HG03439 (cell line): ENCODE data around the gene PDE4D.
"Not testable (repeated sequence)": the region's sequence is repeated elsewhere in the genome, so short reads cannot be mapped to it uniquely, and the experiment has no call there.

Experiments
- ATAC-seq: cut with Tn5 transposase; IDR thresholded peaks from one replicate; pipeline ENCODE4 v1.9.1; 2021; ENCODE audit warnings: mild to moderate bottlenecking, moderate library complexity; ENCODE audit not compliant: unreplicated experiment

The PDE4D gene

DNA sequence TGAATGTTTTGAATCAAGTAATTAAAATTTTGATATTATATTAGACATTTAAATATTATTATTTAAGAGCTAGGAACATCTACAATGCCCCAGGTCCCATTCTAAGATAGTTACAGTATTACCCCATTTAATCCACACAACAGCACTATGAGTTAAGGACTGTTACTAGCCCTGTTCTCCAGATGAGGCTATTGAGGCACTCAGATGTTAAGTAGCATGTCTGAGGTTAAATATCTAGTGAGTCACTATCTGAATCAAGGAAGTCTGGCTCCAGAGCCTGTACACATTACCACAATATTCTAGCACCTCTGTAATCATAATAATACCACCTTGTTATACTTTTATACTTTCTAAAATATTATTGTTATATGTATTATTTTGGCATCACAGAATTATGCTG lies 304.6 kb downstream of the PDE4D start:
- no peak for ATAC-seq

DNA sequence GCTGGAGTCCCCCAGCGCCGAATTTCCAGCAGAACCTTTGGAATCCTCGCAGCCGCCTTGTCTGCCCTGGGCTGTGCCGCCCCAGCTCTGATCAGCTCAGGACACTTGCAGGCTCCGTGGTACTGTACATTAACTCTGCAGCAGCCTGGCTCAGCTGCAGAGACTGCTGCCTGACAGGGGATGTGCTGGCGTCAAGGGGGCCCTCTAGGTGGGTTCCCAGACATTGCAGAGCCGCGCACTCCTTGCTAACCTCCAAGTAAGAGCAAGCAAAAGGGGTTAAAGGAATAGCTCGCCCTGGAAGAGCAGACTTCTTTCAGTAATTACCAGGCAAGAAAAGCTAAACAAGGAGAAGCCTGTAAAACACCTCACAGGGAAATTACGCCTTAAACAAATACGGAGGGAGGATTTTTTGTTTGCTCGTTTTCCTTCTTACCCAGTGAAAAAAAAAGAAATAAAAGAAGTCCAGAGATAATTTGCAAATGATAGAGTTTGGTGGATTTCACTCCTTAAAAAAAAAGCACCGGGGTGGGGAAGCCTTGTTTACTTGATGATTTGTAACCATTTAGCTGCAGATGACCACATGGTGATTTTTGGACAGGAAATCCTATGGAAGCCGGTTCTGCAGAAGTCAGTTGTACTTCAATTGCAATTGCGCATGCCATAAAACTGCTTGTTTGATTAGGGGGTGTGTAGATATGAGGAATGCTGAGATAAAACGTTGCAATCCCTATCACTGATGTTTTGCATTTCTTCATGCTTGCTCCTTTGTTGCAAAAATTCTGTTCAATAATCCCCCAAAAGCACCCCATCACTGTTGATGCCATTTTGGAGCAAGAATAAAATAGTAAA lies 305.8 kb downstream of the PDE4D start:
- ATAC-seq = no peak

DNA sequence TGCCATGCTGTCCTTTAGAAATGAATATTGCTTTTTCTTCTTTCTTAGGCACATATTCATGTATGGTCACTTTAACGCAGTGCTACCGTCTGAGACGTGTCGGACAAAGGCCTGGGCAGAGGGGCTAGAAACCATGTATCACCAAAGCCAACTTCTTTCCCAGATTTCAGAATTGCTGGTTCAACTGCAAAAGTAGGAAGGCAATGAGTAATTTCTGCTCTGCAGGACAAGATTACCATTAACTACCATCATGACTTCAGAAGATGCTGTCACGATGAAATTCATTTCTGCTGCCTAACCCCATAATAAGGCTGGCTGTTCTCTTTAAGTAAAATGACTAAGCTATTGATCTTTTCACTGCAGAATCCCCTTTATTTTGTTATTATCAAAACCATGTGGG lies 306.7 kb downstream of the PDE4D start:
- ATAC-seq = no peak

DNA sequence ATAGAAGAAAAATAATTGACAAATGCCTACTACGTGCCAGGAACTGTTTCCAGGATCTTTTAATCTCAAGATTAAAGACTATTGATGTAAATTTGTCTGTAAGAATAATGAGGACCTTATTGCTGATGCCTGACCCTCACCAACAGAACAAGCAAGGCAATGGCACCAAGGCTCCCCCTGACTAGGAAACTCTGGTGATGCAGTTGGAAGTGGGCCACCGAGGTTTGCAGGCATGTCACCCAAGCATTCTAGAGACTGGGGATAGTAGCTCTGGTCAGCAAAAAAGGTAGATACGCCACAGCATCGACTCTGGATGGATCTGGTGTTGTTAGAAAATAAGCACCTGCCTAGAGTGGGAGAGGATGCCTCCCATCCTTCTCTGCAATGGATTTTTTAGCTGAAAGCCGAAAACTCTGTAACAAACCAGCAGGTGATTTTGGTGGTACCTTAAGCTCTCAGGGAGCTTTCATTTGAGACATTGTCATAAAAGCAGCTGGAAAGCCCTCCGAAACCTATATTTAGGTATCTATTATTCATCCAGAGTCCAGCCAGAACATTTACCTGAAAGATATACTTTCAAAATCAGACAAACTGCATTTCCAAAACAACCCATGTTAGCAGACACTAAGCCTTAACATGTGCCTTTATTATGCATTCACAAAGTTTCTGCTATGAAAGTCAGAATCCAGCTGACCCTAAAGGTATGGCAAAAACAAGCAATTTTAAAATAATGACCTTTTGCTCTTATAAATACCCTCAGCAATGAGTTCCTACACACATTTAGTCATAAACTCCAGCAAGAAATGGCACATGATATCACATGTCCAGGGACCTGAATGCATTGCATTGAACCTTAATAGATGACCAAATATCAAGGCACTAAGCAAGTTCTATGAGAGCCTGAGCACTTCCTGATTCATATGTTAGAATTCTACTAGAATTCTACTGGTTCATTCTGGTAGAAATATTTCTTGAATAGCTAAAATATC lies 308.4 kb downstream of the PDE4D start:
- ATAC-seq = no peak

DNA sequence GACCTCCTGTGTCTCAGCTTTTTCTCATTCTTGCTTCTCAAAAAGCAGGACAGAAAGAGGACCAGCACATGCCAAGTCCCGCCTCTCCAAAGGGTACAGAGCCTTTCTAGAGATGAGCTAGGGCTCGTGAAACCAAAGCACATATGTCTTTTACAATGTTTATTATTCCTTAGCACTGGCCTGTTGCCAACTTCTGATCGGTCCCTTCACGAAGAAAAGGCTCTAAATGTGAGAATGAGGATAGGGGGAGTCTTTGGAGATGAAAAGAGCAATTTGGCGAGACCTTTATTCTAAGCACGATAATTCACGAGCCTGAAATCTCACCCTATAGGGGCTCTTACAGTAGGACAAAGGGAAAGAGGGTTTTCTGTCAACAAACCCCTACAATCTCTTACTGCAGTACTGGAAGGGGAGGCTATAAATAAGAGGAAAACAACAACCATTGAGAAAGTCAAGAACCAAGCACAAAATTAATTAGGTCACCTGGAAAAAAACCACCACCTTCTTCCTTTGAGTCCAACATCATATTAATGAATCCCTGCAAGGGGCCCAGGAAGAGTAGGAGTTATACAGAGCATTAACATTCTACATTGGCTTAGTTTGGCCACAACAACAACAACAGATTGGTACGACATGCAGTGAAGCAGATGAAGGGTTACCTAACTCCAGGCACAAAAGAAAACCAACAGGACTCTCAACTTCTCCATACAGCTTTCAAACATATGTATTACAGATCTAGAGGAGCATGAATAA lies 309.5 kb downstream of the PDE4D start:
- no peak for ATAC-seq

DNA sequence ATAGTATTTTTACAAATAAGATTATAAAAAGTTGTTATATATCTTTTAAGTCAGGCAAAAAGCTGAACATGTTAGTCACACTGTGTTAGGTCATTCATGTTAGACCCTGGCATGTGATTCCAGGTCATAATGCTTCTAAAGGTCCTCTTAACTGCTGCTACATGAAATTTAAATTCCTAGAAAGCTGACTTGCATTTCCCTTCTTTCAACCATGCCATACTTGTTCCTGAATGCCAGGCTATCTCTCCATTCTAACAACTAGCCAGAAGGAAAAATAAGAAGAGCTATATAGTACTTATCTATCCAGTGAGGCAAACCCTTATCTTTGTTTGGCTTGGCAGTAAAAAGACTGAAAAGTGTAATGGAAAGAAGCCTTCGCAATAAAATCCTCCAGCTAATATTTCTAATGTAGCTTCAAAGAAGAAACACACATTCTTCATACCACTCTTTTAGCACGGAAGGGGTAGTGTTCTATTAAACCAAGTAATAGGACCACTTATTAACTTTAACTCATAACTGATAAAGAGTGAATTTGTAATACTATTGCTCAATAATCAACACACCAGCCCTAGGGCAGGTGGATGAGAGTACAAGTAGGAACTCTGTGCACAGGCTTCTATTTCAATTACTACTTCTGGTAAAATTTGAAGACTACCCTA lies 310.2 kb downstream of the PDE4D start:
- ATAC-seq = no peak

DNA sequence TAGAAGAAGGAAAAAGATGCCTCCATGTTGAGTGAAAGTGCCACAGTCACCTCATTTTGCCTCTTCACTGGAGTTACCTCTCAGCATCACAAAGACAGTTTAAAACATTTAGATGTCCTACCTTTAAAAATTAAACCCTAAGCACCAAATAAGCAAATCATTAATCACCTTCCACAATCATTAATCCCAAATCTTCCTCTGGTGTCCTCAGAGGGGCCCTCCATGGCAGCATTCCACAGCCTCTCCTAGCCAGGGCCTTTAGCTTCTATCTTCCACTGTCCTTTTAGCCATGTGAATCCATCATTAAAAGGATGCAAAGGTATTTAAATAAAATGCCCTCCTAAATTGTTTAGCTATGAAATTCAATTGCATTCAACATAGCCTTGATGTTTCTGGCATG lies 310.8 kb downstream of the PDE4D start:
- ATAC-seq = no peak

DNA sequence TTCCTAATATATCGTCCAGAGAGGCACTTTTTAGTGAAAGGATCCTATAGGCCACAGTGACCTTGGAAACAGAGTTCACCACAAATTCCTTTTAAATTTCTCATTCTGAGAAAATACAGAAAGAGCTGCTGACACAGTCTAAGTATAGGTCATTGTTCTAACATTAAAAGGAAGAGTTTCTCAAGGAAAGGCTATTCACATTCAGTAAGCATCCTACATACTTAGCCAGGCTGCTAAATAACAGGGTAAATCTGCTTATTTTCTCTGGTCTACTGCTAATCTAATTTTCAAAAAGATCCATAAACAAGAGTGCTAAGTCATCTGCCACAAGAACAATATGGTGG lies 313.7 kb downstream of the PDE4D start:
- no peak for ATAC-seq

DNA sequence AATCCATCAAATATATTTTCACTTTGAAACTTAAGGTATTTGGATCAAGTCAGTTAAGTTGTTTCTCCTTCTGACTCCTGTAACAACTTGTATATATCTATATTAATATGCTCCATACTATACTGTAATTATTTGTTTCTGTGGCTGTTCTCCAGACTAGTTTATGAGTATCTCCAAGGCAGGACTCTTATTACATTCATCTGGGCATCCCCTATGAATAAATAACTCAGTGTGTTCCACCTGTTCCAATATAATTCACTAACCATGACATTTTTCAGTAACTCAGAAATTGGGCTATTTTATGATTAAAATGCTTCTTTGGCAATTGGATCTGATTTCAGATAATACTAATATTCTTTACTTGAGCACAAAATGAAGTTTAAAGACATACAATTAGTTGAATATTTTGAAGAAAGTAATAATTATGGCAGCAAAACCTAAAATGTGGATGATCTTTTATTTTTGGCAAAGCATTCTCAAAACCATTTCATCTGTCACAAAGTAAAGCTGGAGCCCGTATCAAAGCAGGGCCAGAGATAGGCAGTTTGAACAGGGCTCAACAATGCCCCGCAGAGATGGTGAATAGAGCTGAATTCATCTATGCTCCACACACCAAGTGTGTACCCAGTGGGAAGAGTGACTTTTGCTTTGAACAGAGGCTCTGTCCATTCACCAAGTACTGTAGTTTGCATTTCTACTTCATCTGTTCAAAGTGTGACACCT lies 314.3 kb downstream of the PDE4D start:
- ATAC-seq = no peak

DNA sequence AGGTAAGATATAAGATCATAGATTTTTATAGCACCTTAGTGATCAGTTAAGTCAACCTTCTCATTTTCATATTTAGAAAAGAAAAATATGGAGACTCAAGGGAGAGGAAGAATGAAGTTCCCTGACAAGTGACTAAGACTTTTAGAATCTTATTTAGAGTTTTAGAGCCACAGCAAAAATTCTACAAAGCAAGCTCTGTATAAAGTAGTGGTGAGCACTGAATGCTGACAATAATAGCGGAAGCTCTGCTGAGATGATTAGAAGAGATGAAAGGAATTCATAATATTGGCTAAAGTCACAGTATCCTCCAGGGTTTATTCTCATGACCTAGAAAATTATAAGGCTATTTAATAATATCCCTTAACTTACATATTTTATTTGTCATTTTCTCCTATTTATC lies 316.0 kb downstream of the PDE4D start:
- ATAC-seq = no peak

DNA sequence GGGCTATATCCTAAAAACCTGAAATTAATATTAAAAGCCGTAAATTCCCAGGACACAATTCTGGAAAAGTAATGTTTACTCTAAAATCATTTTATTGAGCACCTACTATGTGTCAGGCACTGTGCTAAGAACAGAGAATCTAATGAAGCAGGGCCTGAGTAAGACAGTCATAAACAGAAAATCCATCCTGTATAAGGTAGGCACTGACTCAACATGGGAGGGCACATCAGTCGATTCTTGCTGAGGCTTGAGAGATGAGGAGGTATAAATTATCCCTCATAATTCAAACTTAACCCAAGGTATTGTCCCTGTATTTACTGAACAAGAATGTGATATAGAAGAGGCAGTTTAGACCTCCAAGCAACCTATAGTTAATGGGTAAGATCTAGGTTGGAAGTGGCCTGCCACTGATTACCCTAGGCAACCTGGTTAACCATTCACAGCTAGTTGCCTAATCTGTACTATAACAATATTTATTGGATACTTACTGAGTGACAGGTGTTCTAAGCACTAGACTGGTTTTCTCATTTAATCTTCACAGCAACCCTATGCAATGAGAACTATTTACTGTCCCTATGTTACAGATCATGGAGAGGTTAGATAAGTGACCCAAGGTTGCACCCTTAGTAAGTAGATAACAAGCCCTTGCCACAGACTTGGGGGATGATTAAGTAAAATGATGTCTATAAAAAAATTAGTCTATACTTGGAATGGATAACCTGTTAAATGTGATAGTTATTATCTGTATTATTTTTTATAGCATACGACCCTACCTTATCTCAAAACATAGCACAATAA lies 317.7 kb downstream of the PDE4D start:
- no peak for ATAC-seq

DNA sequence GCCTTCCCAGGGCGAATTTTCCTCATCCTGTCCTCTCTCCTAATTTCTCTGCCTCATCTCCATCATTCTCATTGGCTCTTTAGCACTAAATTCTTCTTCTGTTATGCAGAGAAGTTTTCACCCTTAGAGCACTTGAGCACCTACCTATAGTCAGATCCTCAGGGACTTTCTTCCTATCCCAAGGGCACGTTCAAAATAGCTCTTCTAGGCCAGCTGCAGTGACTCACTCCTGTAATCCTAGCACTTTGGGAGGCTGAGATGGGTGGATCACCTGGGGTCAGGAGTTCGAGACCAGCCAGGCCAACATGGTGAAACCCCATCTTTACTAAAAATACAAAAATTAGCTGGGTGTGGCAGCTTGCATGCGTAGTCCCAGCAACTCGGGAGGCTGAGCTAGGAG lies 320.0 kb downstream of the PDE4D start:
- ATAC-seq = not testable (repeated sequence)

DNA sequence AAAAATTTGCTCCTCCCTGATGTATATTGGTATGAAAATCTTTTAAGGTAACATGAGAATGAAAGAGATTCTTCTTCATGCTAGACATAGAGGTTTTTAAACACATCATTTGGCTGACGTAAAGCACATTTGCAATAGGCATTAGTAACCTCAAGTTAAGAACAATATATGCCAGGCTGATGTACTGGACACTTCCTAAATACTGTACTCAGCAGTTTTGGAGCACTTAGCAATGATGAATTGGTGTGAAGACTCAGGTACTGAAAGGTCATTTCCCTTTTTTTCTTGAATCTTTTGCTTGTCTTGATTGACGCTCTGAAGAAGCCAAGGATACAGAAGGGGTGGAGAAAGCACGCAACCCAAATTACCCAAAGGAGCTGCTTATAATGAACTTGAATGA lies 322.5 kb downstream of the PDE4D start:
- ATAC-seq = no peak

DNA sequence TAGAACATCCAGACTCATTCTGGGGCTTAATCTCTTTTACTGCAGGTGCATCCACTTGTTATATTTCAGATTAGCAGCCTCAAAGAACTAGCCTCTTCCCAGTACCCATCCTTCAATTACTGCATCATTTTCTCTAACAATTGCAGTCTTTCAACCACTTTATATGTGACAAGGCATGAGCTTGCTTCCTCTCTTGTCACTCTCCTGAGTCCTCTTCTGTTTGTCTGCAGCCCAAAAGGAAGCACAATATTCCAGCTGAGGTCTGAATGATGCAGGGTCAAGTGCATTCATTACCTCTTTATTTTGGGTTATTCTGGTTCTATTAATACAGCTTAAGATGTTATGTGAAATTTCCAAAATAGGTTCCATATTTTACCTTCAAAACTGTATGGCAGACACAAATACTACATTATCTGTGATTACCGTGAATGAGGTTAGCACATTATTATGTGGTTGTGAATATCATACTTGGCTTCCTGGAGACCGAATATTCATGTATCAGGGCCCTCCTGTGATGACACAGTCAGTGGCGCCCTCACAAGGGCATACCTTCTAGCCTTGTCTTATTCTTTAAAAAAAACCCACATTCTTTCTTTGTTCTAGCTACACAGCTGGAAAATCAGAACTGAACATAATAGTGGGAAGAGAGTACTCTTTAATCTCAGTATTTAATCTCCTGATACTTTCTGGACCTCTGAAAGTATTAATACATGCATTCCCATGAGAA lies 323.8 kb downstream of the PDE4D start:
- no peak for ATAC-seq

DNA sequence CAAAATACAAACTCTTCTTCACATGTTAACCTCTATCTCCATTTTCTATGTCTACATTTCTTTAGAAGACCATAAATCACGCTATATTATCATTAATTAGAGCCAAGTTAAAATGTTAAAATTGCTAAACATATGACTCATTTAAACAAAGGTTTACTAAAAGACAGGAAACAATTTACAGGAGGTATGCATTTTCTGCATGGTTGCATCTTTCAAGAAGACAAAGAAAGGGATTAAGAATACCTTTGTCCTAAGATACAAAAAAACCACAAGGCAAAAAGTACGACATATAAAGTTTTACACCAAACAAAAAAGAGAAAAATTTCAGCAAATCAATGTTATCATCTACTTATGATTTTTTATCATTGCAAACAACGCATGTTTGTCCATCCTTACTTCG lies 324.4 kb downstream of the PDE4D start:
- ATAC-seq = no peak

DNA sequence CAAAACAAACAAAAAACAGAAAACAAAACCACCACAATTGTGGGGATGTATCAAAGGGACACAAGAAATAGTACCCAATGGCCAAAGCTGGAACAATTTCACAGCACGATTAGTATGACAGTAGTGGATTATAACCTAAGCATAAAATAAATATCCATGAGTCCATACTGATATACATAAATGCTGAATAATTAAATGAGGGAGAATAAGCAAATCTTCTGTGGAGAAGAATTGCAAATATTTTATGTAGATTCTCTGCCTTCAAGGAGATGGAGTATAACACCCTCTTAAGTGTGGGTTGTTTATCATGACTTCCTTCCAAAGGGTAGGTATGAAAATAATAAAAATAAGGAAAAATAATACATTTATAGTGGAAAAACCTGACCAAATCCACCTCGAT lies 325.4 kb downstream of the PDE4D start:
- ATAC-seq = no peak

DNA sequence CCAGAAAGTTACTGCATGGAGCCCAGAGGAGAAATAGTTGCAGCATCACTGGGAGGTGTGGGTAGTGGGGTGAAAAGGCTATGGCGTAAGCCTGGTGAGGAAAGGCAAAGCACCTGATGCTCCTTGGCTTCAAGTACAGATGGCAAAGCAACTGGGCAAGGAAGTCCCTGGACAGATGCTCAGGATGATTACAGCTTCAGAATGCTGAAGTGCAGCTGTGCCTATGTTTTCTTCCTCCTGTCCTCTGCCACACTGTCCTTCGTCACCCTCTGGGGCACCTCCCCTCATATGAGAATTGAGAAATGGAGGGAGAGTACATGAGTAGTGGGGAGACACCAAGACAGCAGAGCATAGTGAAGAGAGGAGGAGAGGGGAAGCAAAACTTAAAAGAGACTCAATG lies 328.0 kb downstream of the PDE4D start:
- ATAC-seq = no peak

DNA sequence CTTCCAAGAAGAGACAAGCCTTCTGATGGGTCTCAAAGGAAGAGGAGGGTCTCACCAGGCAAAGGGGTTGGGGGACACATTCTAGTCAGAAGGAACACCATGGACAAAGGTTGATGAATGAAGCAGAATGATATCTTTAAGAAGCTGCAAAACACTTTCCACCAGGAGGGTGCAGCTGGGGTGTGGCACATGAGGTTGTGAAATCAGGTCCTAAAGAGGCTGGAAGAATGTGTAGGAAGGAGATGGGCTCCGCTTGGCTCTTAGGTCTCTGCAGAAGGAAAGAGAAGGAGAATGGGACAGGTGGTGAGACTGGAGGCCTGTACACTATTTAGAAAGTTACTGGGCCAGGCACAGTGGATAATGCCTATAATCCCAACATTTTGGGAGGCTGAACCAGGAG lies 328.6 kb downstream of the PDE4D start:
- ATAC-seq = no peak
